Smooth muscle cell (in vitro differentiated cells): ENCODE data around the gene HOXB8. TPM values are rescaled to one million over a fixed set of nuclear protein-coding genes. Genes with fewer than 3 reads are reported as not detected.

ENCODE experiments used
- DNase-seq: peaks from one replicate; lab custom pipeline; 2025; ENCODE audit not compliant: unreplicated experiment; lab: John Stamatoyannopoulos, UW
- H2AFZ ChIP-seq: fragments of 200-600 bp; sonication (generic); 2 replicates; pipeline ENCODE4 v1.6.0; 2016; ENCODE audit warnings: antibody characterized with exemption, low read depth, mild to moderate bottlenecking
- H3F3A ChIP-seq: fragments of 200-600 bp; sonication (generic); 2 replicates; pipeline ENCODE4 v1.6.0; 2017; ENCODE audit warnings: antibody characterized with exemption, low read depth
- H3K27ac ChIP-seq: fragments of 200-600 bp; sonication (generic); 2 replicates; pipeline ENCODE4 v1.5.1; 2016; ENCODE audit warnings: low read depth, mild to moderate bottlenecking
- H3K27me3 ChIP-seq: fragments of 200-600 bp; sonication (generic); 2 replicates; pipeline ENCODE4 v1.6.1; 2016; ENCODE audit warnings: low read depth, mild to moderate bottlenecking
- H3K36me3 ChIP-seq: fragments of 200-600 bp; sonication (generic); 2 replicates; pipeline ENCODE4 v1.5.1; 2016; ENCODE audit warnings: low read depth
- H3K4me1 ChIP-seq: fragments of 200-600 bp; sonication (generic); 2 replicates; pipeline ENCODE4 v1.5.1; 2016; ENCODE audit warnings: low read depth
- H3K4me2 ChIP-seq: fragments of 200-600 bp; sonication (generic); 2 replicates; pipeline ENCODE4 v1.6.0; 2016; ENCODE audit warnings: mild to moderate bottlenecking
- H3K4me3 ChIP-seq: fragments of 200-600 bp; sonication (generic); 2 replicates; pipeline ENCODE4 v1.5.1; 2016; ENCODE audit warnings: mild to moderate bottlenecking
- H3K79me2 ChIP-seq: fragments of 200-600 bp; sonication (generic); 2 replicates; pipeline ENCODE4 v1.6.0; 2016; ENCODE audit warnings: low read depth, mild to moderate bottlenecking
- H3K9ac ChIP-seq: fragments of 200-600 bp; sonication (generic); 2 replicates; pipeline ENCODE4 v1.6.0; 2016; ENCODE audit warnings: low read depth
- H3K9me3 ChIP-seq: fragments of 200-600 bp; sonication (generic); replicated peaks from 2 replicates; pipeline ENCODE4 v1.5.1; 2016; ENCODE audit warnings: low read depth
- H4K20me1 ChIP-seq: fragments of 200-600 bp; sonication (generic); 2 replicates; pipeline ENCODE4 v1.6.0; 2016; ENCODE audit warnings: low read depth
- WGBS: methylation state at CpG from one replicate; pipeline ENCODE4 v1.1.7; 2016; ENCODE audit warnings: low lambda C conversion rate; 5-methylcytosine and 5-hydroxymethylcytosine counted together
- polyA plus RNA-seq: library from polyadenylated mRNA; unstranded; fragments of >200 nt; fragmentation: Nextera tagmentation; extraction: Ambion mirVana; gene quantifications from 2 replicates; pipeline ENCODE4 v1.2.1, GENCODE V29; 2016
- total RNA-seq: library from RNA; depleted of rRNA; stranded (reverse); fragments of >200 nt; gene quantifications from 2 replicates; pipeline ENCODE4 v1.2.3, GENCODE V29; 2014
- TF ChIP-seq, protein P1 (sequence below): fragments of 200-600 bp; sonication (generic); IDR thresholded peaks from 2 replicates; pipeline ENCODE4 v1.5.1; 2017; ENCODE audit warnings: borderline replicate concordance, mild to moderate bottlenecking, antibody characterized with exemption; ENCODE audit not compliant: insufficient read depth, poor library complexity, severe bottlenecking

HOXB8 gene
- total and polyA plus RNA-seq, 2 experiments from 2014 or later = 0.94 to 2.0 TPM

GRCh38 chr17:48625495-48626244 lies 10.6 kb upstream of the HOXB8 start:
- Histone ChIP-seq H3K4me1 (peaks cover 6% of the 10 kb centered on the region), H3F3A (no peaks in the 10 kb centered on the region), H3K4me2 (peak overlapping the region; percentile 99), H3K9ac (peak overlapping the region; percentile 86), H3K27me3 (peaks cover 93% of the 10 kb centered on the region), H2AFZ (peak overlapping the region; percentile 33), H3K79me2 (peaks cover 38% of the 10 kb centered on the region), H3K36me3 (no peaks in the 10 kb centered on the region), H3K4me3 (peak overlapping the region; percentile 78), H3K27ac (peak overlapping the region; percentile 71), H4K20me1 (peaks cover 46% of the 10 kb centered on the region), H3K9me3 (no peaks in the 10 kb centered on the region)
- TF ChIP-seq, protein P1, sequence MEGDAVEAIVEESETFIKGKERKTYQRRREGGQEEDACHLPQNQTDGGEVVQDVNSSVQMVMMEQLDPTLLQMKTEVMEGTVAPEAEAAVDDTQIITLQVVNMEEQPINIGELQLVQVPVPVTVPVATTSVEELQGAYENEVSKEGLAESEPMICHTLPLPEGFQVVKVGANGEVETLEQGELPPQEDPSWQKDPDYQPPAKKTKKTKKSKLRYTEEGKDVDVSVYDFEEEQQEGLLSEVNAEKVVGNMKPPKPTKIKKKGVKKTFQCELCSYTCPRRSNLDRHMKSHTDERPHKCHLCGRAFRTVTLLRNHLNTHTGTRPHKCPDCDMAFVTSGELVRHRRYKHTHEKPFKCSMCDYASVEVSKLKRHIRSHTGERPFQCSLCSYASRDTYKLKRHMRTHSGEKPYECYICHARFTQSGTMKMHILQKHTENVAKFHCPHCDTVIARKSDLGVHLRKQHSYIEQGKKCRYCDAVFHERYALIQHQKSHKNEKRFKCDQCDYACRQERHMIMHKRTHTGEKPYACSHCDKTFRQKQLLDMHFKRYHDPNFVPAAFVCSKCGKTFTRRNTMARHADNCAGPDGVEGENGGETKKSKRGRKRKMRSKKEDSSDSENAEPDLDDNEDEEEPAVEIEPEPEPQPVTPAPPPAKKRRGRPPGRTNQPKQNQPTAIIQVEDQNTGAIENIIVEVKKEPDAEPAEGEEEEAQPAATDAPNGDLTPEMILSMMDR = no peak
- 2% methylated on average over 66 of the region's 69 CpGs for WGBS
- no peak for DNase-seq

- WGBS = 3% methylated on average over 39 of the region's 66 CpGs
- H3K4me3 ChIP-seq = peak overlapping the region; percentile 78
- peak overlapping the region; percentile 99 for H3K4me2 ChIP-seq
- H3K27ac ChIP-seq = peak overlapping the region; percentile 71
- TF ChIP-seq, protein P1 = no peak
- DNase-seq = no peak
- peaks cover 38% of the 10 kb centered on the region for H3K79me2 ChIP-seq
- no peaks in the 10 kb centered on the region for H3F3A ChIP-seq
- peaks cover 93% of the 10 kb centered on the region for H3K27me3 ChIP-seq
- H2AFZ ChIP-seq = no peak overlapping the region
- no peaks in the 10 kb centered on the region for H3K9me3 ChIP-seq
- H3K9ac ChIP-seq = peak overlapping the region; percentile 86
- H3K36me3 ChIP-seq = no peaks in the 10 kb centered on the region
- H3K4me1 ChIP-seq = peaks cover 9% of the 10 kb centered on the region
- H4K20me1 ChIP-seq = peaks cover 53% of the 10 kb centered on the region
Measured at GRCh38 chr17:48624544-48625494, 9.7 kb upstream of the HOXB8 start.

DNA sequence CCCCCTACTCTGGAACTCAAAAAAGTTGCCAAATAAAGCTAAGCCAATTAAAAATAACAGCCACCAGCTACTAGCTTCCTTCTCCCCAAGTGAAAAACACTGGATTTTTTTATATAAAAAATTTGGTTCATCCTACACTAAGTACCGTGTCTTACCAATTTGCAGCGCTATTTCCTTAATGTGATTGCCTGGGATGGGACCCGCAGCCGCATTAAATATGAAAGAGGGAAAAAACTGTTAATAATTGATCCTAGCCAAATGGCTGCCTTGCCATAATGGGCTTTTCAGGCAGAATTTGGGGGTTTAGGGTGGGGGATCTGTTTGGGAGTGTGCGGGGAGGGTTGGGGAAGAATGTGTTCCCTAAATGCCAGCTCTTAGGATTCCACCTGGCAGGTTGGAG lies 9.0 kb upstream of the HOXB8 start:
- TF ChIP-seq, protein P1 = no peak
- Histone ChIP-seq H3K4me2 (peak overlapping the region; percentile 99), H4K20me1 (peaks cover 56% of the 10 kb centered on the region), H3K9ac (no peak overlapping the region), H3K79me2 (peaks cover 38% of the 10 kb centered on the region), H3K27me3 (peaks cover 94% of the 10 kb centered on the region), H3K4me1 (peaks cover 15% of the 10 kb centered on the region), H3K27ac (no peak overlapping the region), H3K9me3 (no peaks in the 10 kb centered on the region), H2AFZ (no peak overlapping the region), H3K36me3 (no peaks in the 10 kb centered on the region), H3K4me3 (peak overlapping the region; percentile 78), H3F3A (no peaks in the 10 kb centered on the region)
- DNase-seq = no peak
- WGBS = 29% methylated on average over 5 of the region's 5 CpGs
